ENCODE measurements around the gene RANBP17.

The RANBP17 gene

GRCh38 chr5:171264843-171265242 is 403.0 kb downstream of the RANBP17 start:
- Histone ChIP-seq H4K20me1 (ENCODE audit: insufficient read depth, low read length) (no peaks in the 10 kb centered on the region), H3F3A (ENCODE audit: insufficient read depth, low read length) (no peaks in the 10 kb centered on the region), H3K4me1 (ENCODE audit: low read length) (no peaks in the 10 kb centered on the region), H3K27ac (ENCODE audit: low read length) (no peak overlapping the region), H2AFZ (ENCODE audit: low read length) (no peak overlapping the region), H3K4me3 (ENCODE audit: low read length) (no peak overlapping the region), H3K36me3 (replicated peaks; ENCODE audit: insufficient read depth, low read length) (no peaks in the 10 kb centered on the region), H3K4me2 (ENCODE audit: low read depth, low read length) (no peak overlapping the region), H3K9ac (ENCODE audit: low read length) (no peak overlapping the region), H3K9me2 (replicated peaks; ENCODE audit: insufficient read depth, low read length) (no peaks in the 10 kb centered on the region), H3K27me3 (replicated peaks; ENCODE audit: insufficient read depth, low read length) (no peaks in the 10 kb centered on the region), H3K9me3 (replicated peaks; ENCODE audit: insufficient read depth, low read length) (no peaks in the 10 kb centered on the region), H3K79me2 (ENCODE audit: low read length) (no peaks in the 10 kb centered on the region)
- TF ChIP-seq EZH2phosphoT487 (IDR thresholded peaks at IDR 0.05; ENCODE audit: low read length) (no peak), CTCF (IDR thresholded peaks at IDR 0.05; ENCODE audit: low read length) (no peak)
- no peak for DNase-seq

- Histone ChIP-seq H3K27ac (ENCODE audit: low read length) (no peak overlapping the region), H3K27me3 (replicated peaks; ENCODE audit: insufficient read depth, low read length) (no peaks in the 10 kb centered on the region), H3K9me2 (replicated peaks; ENCODE audit: insufficient read depth, low read length) (no peaks in the 10 kb centered on the region), H3K36me3 (replicated peaks; ENCODE audit: insufficient read depth, low read length) (no peaks in the 10 kb centered on the region), H2AFZ (ENCODE audit: low read length) (no peak overlapping the region), H3K9me3 (replicated peaks; ENCODE audit: insufficient read depth, low read length) (no peaks in the 10 kb centered on the region), H3K4me3 (ENCODE audit: low read length) (no peak overlapping the region), H3K4me1 (ENCODE audit: low read length) (no peaks in the 10 kb centered on the region), H3K9ac (ENCODE audit: low read length) (no peak overlapping the region), H3K4me2 (ENCODE audit: low read depth, low read length) (no peak overlapping the region), H4K20me1 (ENCODE audit: insufficient read depth, low read length) (no peaks in the 10 kb centered on the region), H3F3A (ENCODE audit: insufficient read depth, low read length) (no peaks in the 10 kb centered on the region), H3K79me2 (ENCODE audit: low read length) (no peaks in the 10 kb centered on the region)
- DNase-seq, result no peak
- TF ChIP-seq EZH2phosphoT487 (IDR thresholded peaks at IDR 0.05; ENCODE audit: low read length), result no peak
- TF ChIP-seq CTCF (IDR thresholded peaks at IDR 0.05; ENCODE audit: low read length), result no peak
- TF ChIP-seq EZH2 (optimal IDR thresholded peaks at IDR 0.05; ENCODE audit: low read depth, low read length), result no peak
These were observed 407.1 kb downstream of the RANBP17 start for GRCh38 chr5:171268700-171269620.

- no peaks in the 10 kb centered on the region for H3K9me2 ChIP-seq (replicated peaks; ENCODE audit: insufficient read depth, low read length)
- H3K27me3 ChIP-seq (replicated peaks; ENCODE audit: insufficient read depth, low read length), result no peaks in the 10 kb centered on the region
- H3K4me3 ChIP-seq (ENCODE audit: low read length), result no peak overlapping the region
- no peak overlapping the region for H3K27ac ChIP-seq (ENCODE audit: low read length)
- no peak overlapping the region for H3K4me2 ChIP-seq (ENCODE audit: low read depth, low read length)
- H3K9ac ChIP-seq (ENCODE audit: low read length), result no peak overlapping the region
- H4K20me1 ChIP-seq (ENCODE audit: insufficient read depth, low read length), result no peaks in the 10 kb centered on the region
- H3K9me3 ChIP-seq (replicated peaks; ENCODE audit: insufficient read depth, low read length), result no peaks in the 10 kb centered on the region
- no peak for DNase-seq
- H3F3A ChIP-seq (ENCODE audit: insufficient read depth, low read length), result no peaks in the 10 kb centered on the region
- no peak for TF ChIP-seq EZH2phosphoT487 (IDR thresholded peaks at IDR 0.05; ENCODE audit: low read length)
- no peak for TF ChIP-seq CTCF (IDR thresholded peaks at IDR 0.05; ENCODE audit: low read length)
- no peak for TF ChIP-seq EZH2 (optimal IDR thresholded peaks at IDR 0.05; ENCODE audit: low read depth, low read length)
- H3K79me2 ChIP-seq (ENCODE audit: low read length), result no peaks in the 10 kb centered on the region
- H2AFZ ChIP-seq (ENCODE audit: low read length), result no peak overlapping the region
- H3K4me1 ChIP-seq (ENCODE audit: low read length), result no peaks in the 10 kb centered on the region
- no peaks in the 10 kb centered on the region for H3K36me3 ChIP-seq (replicated peaks; ENCODE audit: insufficient read depth, low read length)
These were observed 407.9 kb downstream of the RANBP17 start for GRCh38 chr5:171269717-171270116.

Measured in MM.1S (cell line).